Measurements from ENCODE around the gene MAD1L1. TPM values are rescaled to one million over a fixed set of nuclear protein-coding genes. Genes with fewer than 3 reads are reported as not detected.

MAD1L1 gene
- total and polyA plus RNA-seq, 2 of the 13 experiments (the other 11 are each of a cell fraction or from before 2014, with no cell fraction given): 17.4 to 64.7 TPM

GRCh38 chr7:1770331-1770730 lies 462.4 kb downstream of the MAD1L1 start:
- intact Hi-C loops (cut with micrococcal nuclease; ENCODE audit: unreplicated experiment): no loop called here
- no peak overlapping the region for H2AFZ ChIP-seq (ENCODE audit: low read length)
- no peak overlapping the region for H3K4me2 ChIP-seq (ENCODE audit: low read depth, low read length)
- H3K79me2 ChIP-seq (ENCODE audit: insufficient read depth, low read length): no peaks in the 10 kb centered on the region
- no peaks in the 10 kb centered on the region for H4K20me1 ChIP-seq (ENCODE audit: insufficient read depth, low read length)
- H3K4me1 ChIP-seq (ENCODE audit: insufficient read depth, low read length): peaks cover 20% of the 10 kb centered on the region
- peaks cover 0 to 15% of the 10 kb centered on the region in 2 experiments; a peak in 2 of 5 replicates for H3K27me3 ChIP-seq (ENCODE audit: control insufficient read depth in 1 of 2, insufficient read depth in 2 of 2, low read length in 2 of 2)
- in situ Hi-C loops (cut with HindIII; ENCODE audit: extremely low pct_ligation_motif_present, low pct_unique_long_range_greater_than_20kb): no loop called here
- WGBS (ENCODE audit: low lambda C conversion rate): 51% methylated on average over 4 of the region's 6 CpGs
- DNase-seq (ENCODE audit: low spot score) (no peak), ATAC-seq (no peak), FAIRE-seq (no peak)
- no TSS peak for BruUV-seq (replicated peaks)
- CTCF ChIA-PET (ENCODE audit: low intra/inter-chr PET ratio, low total read pairs): no interaction called here
- H3K36me3 ChIP-seq (replicated peaks in 1 of 2; ENCODE audit: control insufficient read depth in 1 of 2, insufficient read depth in 2 of 2, low read length in 2 of 2): no peaks in the 10 kb centered on the region
- H3K4me3 ChIP-seq (replicated peaks in 1 of 3; ENCODE audit: insufficient read depth in 1 of 3, low read depth in 2 of 3, low read length in 3 of 3): no peak overlapping the region
- H3K9me3 ChIP-seq (ENCODE audit: low read length): no peaks in the 10 kb centered on the region
- no peak overlapping the region for H3K27ac ChIP-seq (ENCODE audit: extremely low read length, insufficient read depth, low read length)
- no peak overlapping the region for H3K9ac ChIP-seq (ENCODE audit: insufficient read depth, low read depth, low read length)
- POLR2A ChIA-PET: no interaction called here
- TF ChIP-seq ZNF34 (CRISPR knock-in tag; IDR thresholded peaks at IDR 0.05; ENCODE audit: borderline replicate concordance): no peak
- TF ChIP-seq ZHX1 (CRISPR knock-in tag; IDR thresholded peaks at IDR 0.05; ENCODE audit: low read depth): no peak
- no peak for TF ChIP-seq REXO4 (CRISPR knock-in tag; IDR thresholded peaks at IDR 0.05; ENCODE audit: borderline replicate concordance)
- TF ChIP-seq ZNF557 (CRISPR knock-in tag; IDR thresholded peaks at IDR 0.05): no peak
- no peak for TF ChIP-seq CBX2 (IDR thresholded peaks at IDR 0.05; ENCODE audit: low read depth, low read length)
- no peak for TF ChIP-seq CBX2 (CRISPR knock-in tag; IDR thresholded peaks at IDR 0.05; ENCODE audit: low read depth)
- TF ChIP-seq ETV5 (CRISPR knock-in tag; IDR thresholded peaks at IDR 0.05; ENCODE audit: borderline replicate concordance): no peak
- no peak for TF ChIP-seq ZBTB4 (CRISPR knock-in tag; IDR thresholded peaks at IDR 0.05; ENCODE audit: borderline replicate concordance)
- no peak for TF ChIP-seq THRA (CRISPR knock-in tag; IDR thresholded peaks at IDR 0.05; ENCODE audit: borderline replicate concordance)
- no peak for TF ChIP-seq CERS6 (CRISPR knock-in tag; IDR thresholded peaks at IDR 0.05)
- TF ChIP-seq ZNF549 (CRISPR knock-in tag; IDR thresholded peaks at IDR 0.05): no peak

Data from HepG2 (cell line).